GM18517 (cell line): ENCODE results near the gene POMP.
"Not testable (repeated sequence)": the region's sequence is repeated elsewhere in the genome, so short reads cannot be mapped to it uniquely, and the experiment has no call there.

Experiments
- ATAC-seq: cut with Tn5 transposase; IDR thresholded peaks from one replicate; pipeline ENCODE4 v1.9.1; 2021; ENCODE audit warnings: mild to moderate bottlenecking, moderate library complexity; ENCODE audit not compliant: unreplicated experiment

Gene POMP

GRCh38 chr13:28637714-28638355 is 21.1 kb upstream of the POMP start:
- no peak for ATAC-seq

GRCh38 chr13:28638756-28639155 is 20.2 kb upstream of the POMP start:
- no peak for ATAC-seq

GRCh38 chr13:28640861-28641599 is 17.9 kb upstream of the POMP start:
- ATAC-seq: no peak

- peak; percentile 78 for ATAC-seq
Measured at GRCh38 chr13:28641600-28641926, 17.4 kb upstream of the POMP start.

- ATAC-seq: no peak
Measured at GRCh38 chr13:28650284-28650683, 8.6 kb upstream of the POMP start.

- ATAC-seq: no peak
Measured at GRCh38 chr13:28651810-28652401, 7.0 kb upstream of the POMP start.

- ATAC-seq: no peak
Measured at GRCh38 chr13:28653111-28653510, 5.8 kb upstream of the POMP start.

- ATAC-seq: no peak
Measured at GRCh38 chr13:28654276-28654675, 4.7 kb upstream of the POMP start.

- no peak for ATAC-seq
Measured at GRCh38 chr13:28655561-28655960, 3.4 kb upstream of the POMP start.

- ATAC-seq: no peak
Measured at GRCh38 chr13:28657784-28658538, 969 bp upstream of the POMP start.

- peak; percentile 16 for ATAC-seq
Measured at GRCh38 chr13:28658539-28658795, 463 bp upstream of the POMP start.

GRCh38 chr13:28659621-28659970 is 666 bp downstream of the POMP start:
- ATAC-seq: peak; percentile 20

- no peak for ATAC-seq
Measured at GRCh38 chr13:28666897-28667488, 8.1 kb downstream of the POMP start.

GRCh38 chr13:28671126-28671792 is 12.3 kb downstream of the POMP start:
- ATAC-seq: no peak

GRCh38 chr13:28678809-28679208 is 19.9 kb downstream of the POMP start:
- no peak for ATAC-seq

- ATAC-seq: no peak
Measured at GRCh38 chr13:28679628-28680027, 20.7 kb downstream of the POMP start.

GRCh38 chr13:28680541-28680940 is 21.6 kb downstream of the POMP start:
- no peak for ATAC-seq

- not testable (repeated sequence) for ATAC-seq
Measured at GRCh38 chr13:28683169-28683568, 24.2 kb downstream of the POMP start.

GRCh38 chr13:28684257-28684656 is 25.3 kb downstream of the POMP start:
- no peak for ATAC-seq

- no peak for ATAC-seq
Measured at GRCh38 chr13:28685114-28685513, 26.2 kb downstream of the POMP start.

- ATAC-seq: no peak
Measured at GRCh38 chr13:28685892-28686291, 27.0 kb downstream of the POMP start.
